Epithelial cell of prostate (primary cell): Measurements from ENCODE around the gene LRMDA.

Source experiments
- DNase-seq: peaks from one replicate; pipeline ENCODE4 v3.0.0-alpha.2; 2011; ENCODE audit warnings: low read depth, low spot score
- H3K27ac ChIP-seq: fragments of 450-650 bp; 2 replicates; pipeline ENCODE4 v1.5.1; 2017; ENCODE audit warnings: mild to moderate bottlenecking

Gene LRMDA

GRCh38 chr10:75827587-75828021 lies 396.2 kb downstream of the LRMDA start:
- no peak for DNase-seq
- no peak overlapping the region for H3K27ac ChIP-seq

GRCh38 chr10:75828413-75828812 lies 397.0 kb downstream of the LRMDA start:
- no peak for DNase-seq
- no peak overlapping the region for H3K27ac ChIP-seq

- DNase-seq = no peak
- no peak overlapping the region for H3K27ac ChIP-seq
Measured at GRCh38 chr10:75836064-75836463, 404.6 kb downstream of the LRMDA start.

DNA sequence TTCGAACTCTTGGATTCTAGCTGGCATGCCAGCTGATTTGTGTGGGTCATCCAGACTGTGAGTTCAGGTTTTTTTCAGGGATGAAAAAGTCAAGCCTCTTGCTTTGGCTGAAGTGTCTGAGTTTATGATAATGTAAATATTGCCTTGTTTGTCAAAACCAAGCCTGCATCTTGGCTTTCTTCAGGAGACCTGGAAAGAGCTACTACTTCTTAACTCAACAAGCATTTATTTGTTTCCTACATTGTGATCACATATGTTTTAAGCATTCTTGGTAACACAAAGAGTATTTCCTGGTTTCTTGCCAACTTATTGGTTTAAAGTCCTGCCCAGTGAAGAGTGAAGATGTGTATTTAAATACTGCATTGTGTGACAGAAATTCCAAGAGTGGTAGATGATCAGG lies 407.1 kb downstream of the LRMDA start:
- DNase-seq = no peak
- H3K27ac ChIP-seq = no peak overlapping the region

DNA sequence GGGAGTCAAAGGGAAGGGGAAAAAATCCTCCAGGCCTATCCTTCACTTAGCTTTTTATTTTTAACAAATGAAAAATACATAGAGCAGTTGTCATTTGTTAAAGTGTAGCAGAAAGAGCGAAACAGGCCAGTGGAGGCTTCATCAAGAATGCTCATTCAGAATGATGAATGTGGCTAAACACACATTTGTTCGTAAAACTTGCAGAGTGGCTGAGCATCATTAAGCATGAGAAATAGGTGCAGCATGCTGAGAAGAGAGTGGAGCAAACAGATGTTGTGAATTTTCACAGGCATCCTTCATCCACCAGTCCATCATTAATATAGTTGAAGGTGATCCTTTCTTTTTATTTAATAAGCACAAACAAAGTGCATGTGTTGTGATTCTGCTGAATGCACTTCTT lies 407.6 kb downstream of the LRMDA start:
- DNase-seq = no peak
- no peak overlapping the region for H3K27ac ChIP-seq

DNA sequence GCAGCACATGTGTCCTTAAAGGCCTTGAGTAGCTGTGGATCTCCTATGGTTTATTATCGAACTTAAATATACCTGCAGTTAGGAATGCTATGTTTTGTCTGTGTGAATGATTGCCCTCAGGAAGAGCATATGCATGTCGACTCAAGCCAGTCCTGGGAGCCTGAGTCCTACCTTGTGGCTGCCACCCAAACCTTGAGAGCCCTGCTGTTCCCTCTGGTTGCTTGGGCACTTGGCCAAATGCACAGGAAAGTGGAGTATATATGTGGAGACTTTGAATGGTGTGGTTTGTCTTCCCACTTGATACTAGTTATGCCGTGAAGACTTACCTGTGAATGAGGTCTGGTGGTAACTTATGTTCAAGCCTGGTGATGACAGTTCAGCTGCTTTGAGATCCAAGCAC lies 409.8 kb downstream of the LRMDA start:
- DNase-seq = no peak
- H3K27ac ChIP-seq = no peak overlapping the region

DNA sequence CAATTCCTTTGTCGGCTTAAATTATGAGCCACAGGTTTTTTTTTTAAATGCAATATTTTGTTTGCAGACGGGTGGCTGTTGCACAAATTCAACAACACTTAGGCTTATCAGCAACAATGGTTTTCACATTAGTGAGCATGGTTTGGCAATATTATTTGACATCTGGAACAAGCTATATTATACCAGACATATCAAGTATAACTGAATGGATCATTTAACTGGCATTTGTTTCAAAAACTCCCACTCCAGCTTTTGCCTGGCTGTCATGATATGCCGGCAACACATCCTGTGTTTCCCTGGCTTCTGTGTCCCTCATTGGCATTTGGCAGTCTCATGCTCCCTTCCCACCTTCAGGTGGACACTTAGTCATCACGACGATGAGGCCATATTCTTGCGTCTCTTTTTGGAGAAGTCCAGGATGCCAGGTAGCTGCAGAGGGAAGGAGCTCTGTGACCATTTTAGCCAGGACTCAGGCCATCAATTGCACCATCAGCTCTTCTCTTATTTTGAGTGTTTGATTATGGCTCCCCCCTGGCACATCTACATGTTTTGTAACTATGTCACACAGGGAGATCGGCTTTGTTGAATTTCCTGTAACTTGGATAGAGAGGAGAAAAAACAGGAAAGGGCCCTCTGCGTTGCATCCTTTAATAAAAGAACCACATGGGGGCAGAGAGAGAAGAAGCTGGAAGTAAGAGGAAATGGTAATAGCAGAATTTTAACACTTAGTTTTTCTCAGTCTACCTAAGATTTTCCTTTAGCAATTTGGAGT lies 413.9 kb downstream of the LRMDA start:
- no peak overlapping the region for H3K27ac ChIP-seq
- DNase-seq = no peak

- no peak overlapping the region for H3K27ac ChIP-seq
- DNase-seq = no peak
Measured at GRCh38 chr10:75847477-75847876, 416.1 kb downstream of the LRMDA start.

- no peak for DNase-seq
- no peak overlapping the region for H3K27ac ChIP-seq
Measured at GRCh38 chr10:75851580-75852345, 420.3 kb downstream of the LRMDA start.

- DNase-seq = no peak
Measured at GRCh38 chr10:75852851-75853484, 421.5 kb downstream of the LRMDA start.

DNA sequence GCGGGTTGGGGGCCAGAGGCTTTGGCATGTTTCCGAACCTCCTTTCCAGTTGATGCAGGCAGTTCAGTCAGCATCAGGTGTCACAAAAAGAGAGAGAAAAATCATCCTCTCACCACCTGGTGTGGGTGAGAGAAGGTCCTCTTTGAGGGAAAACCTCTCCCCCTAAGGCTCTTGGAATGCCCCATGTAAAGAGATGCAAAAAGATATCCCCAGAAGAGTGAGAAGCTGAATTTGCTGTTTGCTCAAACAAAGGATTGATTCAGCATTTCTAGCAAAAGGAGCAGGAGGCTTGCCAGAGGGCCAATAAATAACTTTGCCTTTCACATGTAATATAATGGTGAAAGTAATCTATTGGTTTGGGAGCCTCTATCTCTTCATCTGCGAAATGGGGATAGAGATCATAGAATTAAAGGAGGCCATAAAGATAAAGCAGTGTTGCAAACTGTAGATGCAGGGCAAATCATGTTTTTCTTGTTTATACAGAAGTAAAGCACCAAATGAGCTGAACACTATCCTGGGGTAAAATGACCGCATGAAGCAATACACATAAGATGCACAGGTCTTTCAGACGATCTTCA lies 425.9 kb downstream of the LRMDA start:
- DNase-seq = no peak
- H3K27ac ChIP-seq = no peak overlapping the region

More at GRCh38 chr10:75852851-75853484, 421.5 kb downstream of the LRMDA start:
- H3K27ac ChIP-seq = no peak overlapping the region

DNA sequence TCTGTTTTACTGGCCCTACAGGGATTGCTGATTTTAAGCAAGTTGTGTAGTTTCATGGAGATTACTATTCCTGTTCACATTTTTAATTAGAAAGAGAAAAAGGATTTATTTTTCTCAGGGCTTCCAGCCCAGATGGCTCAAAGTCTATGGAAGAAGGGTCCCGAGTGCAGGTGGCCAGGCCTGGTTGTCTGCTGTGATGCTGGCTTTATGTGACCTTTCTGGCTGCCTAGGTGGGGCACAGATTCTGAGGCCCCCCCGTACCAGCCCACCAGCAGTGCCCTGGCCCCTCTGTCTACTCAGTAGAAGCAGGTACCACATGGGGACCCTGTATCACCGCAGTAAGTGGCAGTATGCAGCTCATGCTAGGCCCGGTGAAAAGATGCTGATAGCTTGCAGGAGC lies 426.5 kb downstream of the LRMDA start:
- no peak for DNase-seq
- H3K27ac ChIP-seq = no peak overlapping the region

- H3K27ac ChIP-seq = no peak overlapping the region
- no peak for DNase-seq
Measured at GRCh38 chr10:75858339-75858738, 426.9 kb downstream of the LRMDA start.

- DNase-seq = no peak
- H3K27ac ChIP-seq = no peak overlapping the region
Measured at GRCh38 chr10:75859141-75859540, 427.7 kb downstream of the LRMDA start.

DNA sequence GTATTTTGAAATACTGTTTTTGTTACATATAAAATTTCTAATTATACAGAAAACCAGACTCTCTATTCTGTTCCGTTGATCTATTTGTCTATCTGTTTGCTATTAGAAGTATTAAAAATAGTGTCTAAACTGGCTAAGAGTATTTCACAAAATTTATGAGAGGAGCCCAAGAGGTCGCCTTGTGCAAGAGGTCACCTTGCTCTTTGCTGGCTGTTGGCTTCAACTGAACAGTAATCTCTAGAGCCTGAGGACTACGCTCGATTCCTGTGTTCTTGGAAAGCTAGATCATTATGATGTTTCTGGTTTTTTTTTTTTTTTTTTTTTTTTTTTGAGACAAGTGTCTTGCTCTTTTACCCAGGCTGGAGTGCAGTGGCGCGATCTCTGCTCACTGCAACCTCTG lies 428.6 kb downstream of the LRMDA start:
- DNase-seq = no peak
- no peak overlapping the region for H3K27ac ChIP-seq

DNA sequence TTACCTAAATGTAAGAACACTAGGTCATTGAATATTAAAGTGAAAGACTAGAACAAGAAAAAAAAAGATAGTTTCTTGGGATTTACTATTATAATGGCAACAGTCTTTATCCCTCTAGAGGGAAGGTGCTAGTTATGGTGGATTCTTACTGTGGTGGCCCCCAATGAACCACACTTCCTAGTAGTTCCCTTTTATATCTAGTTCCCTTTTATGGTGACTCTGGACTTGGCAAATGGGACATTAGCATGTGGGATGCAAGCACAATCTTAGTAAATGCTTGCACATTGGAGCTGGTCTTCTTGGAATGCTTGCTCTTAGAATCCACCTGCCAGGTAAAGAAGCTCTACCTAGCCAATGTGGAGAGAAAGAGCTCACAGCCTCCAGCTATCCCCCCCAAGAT lies 430.2 kb downstream of the LRMDA start:
- DNase-seq = no peak
- H3K27ac ChIP-seq = no peak overlapping the region

GRCh38 chr10:75862935-75863334 lies 431.5 kb downstream of the LRMDA start:
- no peak for DNase-seq
- no peak overlapping the region for H3K27ac ChIP-seq

DNA sequence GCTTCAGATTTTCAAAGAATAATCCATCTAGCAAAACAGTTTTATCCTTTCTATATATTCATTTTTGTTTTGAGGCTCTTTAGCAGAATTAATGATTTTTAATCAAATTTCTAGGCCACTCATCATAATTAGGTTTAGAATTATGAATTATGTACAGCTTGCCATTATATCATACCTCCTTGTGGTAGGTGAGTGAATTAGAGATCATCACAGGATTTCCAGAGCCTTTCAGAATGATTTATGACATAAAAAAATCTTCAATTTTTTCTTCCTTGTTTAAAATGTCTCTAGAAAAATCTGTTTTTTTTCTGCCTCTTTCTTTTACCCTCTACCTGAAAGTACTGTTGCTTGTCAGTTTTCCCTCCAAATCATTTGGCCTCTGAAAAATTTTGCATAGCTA lies 433.3 kb downstream of the LRMDA start:
- no peak overlapping the region for H3K27ac ChIP-seq
- no peak for DNase-seq

- DNase-seq = no peak
- no peak overlapping the region for H3K27ac ChIP-seq
Measured at GRCh38 chr10:75865413-75866299, 434.2 kb downstream of the LRMDA start.

GRCh38 chr10:75866300-75866625 lies 434.8 kb downstream of the LRMDA start:
- DNase-seq = no peak
- no peak overlapping the region for H3K27ac ChIP-seq
